ENCODE data around the gene D2HGDH. TPM values are rescaled to one million over a fixed set of nuclear protein-coding genes. Genes with fewer than 3 reads are reported as not detected.

D2HGDH gene
- total and polyA plus RNA-seq, 2 of the 13 experiments (the other 11 are each of a cell fraction or from before 2014, with no cell fraction given): 19.2 to 20.3 TPM

GRCh38 chr2:241775223-241776177 is 41.1 kb downstream of the D2HGDH start (continued):
- TF ChIP-seq SOX6 (IDR thresholded peaks at IDR 0.05) (no peak), SOX6 (CRISPR knock-in tag; IDR thresholded peaks at IDR 0.05) (peak; percentile 47; the same call in 1 of the 2 replicates), ZHX1 (CRISPR knock-in tag; IDR thresholded peaks at IDR 0.05; ENCODE audit: low read depth) (peak; percentile 37; the same call in 1 of the 2 replicates), POLR2A (IDR thresholded peaks at IDR 0.05; ENCODE audit: insufficient read depth in 1 of 2, low read depth in 2 of 2, low read length in 2 of 2) (no peak), SP4 (CRISPR knock-in tag; IDR thresholded peaks at IDR 0.05) (peak; percentile 68), ZNF460 (CRISPR knock-in tag; IDR thresholded peaks at IDR 0.05; ENCODE audit: borderline replicate concordance) (peak; percentile 33; the same call in 1 of the 2 replicates), ZNF598 (CRISPR knock-in tag; IDR thresholded peaks at IDR 0.05; ENCODE audit: borderline replicate concordance) (peak; percentile 36; the same call in 1 of the 2 replicates), ZNF746 (CRISPR knock-in tag; IDR thresholded peaks at IDR 0.05) (peak; percentile 84; the same call in 1 of the 2 replicates), RARG (CRISPR knock-in tag; IDR thresholded peaks at IDR 0.05; ENCODE audit: low read depth) (no peak), ZSCAN25 (CRISPR knock-in tag; IDR thresholded peaks at IDR 0.05) (0 out of 2 replicates have a peak, but pooled peaks have one; percentile 17), SOX5 (CRISPR knock-in tag; IDR thresholded peaks at IDR 0.05; ENCODE audit: borderline replicate concordance) (peak; percentile 20; the same call in 1 of the 2 replicates), ETV5 (CRISPR knock-in tag; IDR thresholded peaks at IDR 0.05; ENCODE audit: borderline replicate concordance) (0 out of 2 replicates have a peak, but pooled peaks have one; percentile 30), ZNF484 (CRISPR knock-in tag; IDR thresholded peaks at IDR 0.05; ENCODE audit: borderline replicate concordance, low read depth) (0 out of 2 replicates have a peak, but pooled peaks have one; percentile 29), ZNF331 (CRISPR knock-in tag; IDR thresholded peaks at IDR 0.05) (no peak), HNRNPH1 (optimal IDR thresholded peaks at IDR 0.05; ENCODE audit: low read depth, low read length) (peak; percentile 52), ZFP36L2 (CRISPR knock-in tag; IDR thresholded peaks at IDR 0.05) (0 out of 2 replicates have a peak, but pooled peaks have one; percentile 62), MTA1 (CRISPR knock-in tag; IDR thresholded peaks at IDR 0.05; ENCODE audit: borderline replicate concordance) (peak; percentile 77; the same call in 1 of the 2 replicates), AGO2 (optimal IDR thresholded peaks at IDR 0.05; ENCODE audit: low read depth, low read length) (peak; percentile 72), HNF4A (CRISPR knock-in tag; IDR thresholded peaks at IDR 0.05) (peak; percentile 87), ZFY (CRISPR knock-in tag; IDR thresholded peaks at IDR 0.05) (peak; percentile 5; the same call in 1 of the 2 replicates), DNMT3B (CRISPR knock-in tag; conservative IDR thresholded peaks at IDR 0.05) (0 out of 2 replicates have a peak, but pooled peaks have one; percentile 27), ZBTB34 (CRISPR knock-in tag; IDR thresholded peaks at IDR 0.05) (peak; percentile 59; the same call in 1 of the 2 replicates), SSRP1 (CRISPR knock-in tag; IDR thresholded peaks at IDR 0.05) (peak; percentile 22; the same call in 1 of the 2 replicates), SRSF9 (IDR thresholded peaks at IDR 0.05; ENCODE audit: borderline replicate concordance, insufficient read depth, low read depth, low read length, poor library complexity, severe bottlenecking) (no peak), RBM39 (IDR thresholded peaks at IDR 0.05; ENCODE audit: low read depth, low read length, poor library complexity, severe bottlenecking) (peak; percentile 15)

All from HepG2 (cell line).